G401.6 (cell line): ENCODE measurements around the gene PSMB11.

Source experiments
- FAIRE-seq: peaks from 2 replicates; lab custom pipeline; 2012; peaks lifted over from hg19 to GRCh38; lab: Jason Lieb, UNC

The PSMB11 gene

GRCh38 chr14:23043754-23044153, 1.7 kb downstream of the PSMB11 start:
- FAIRE-seq = no peak

GRCh38 chr14:23044840-23045239, 2.8 kb downstream of the PSMB11 start:
- FAIRE-seq = no peak

GRCh38 chr14:23045419-23046357, 3.7 kb downstream of the PSMB11 start:
- no peak for FAIRE-seq

- FAIRE-seq = no peak
These were observed 5.1 kb downstream of the PSMB11 start for GRCh38 chr14:23047034-23047634.

- no peak for FAIRE-seq
These were observed 6.0 kb downstream of the PSMB11 start for GRCh38 chr14:23047751-23048693.

- no peak for FAIRE-seq
These were observed 7.0 kb downstream of the PSMB11 start for GRCh38 chr14:23049011-23049410.

- FAIRE-seq = no peak
These were observed 9.4 kb downstream of the PSMB11 start for GRCh38 chr14:23051141-23052057.

GRCh38 chr14:23052182-23052623, 10.2 kb downstream of the PSMB11 start:
- FAIRE-seq = no peak

DNA sequence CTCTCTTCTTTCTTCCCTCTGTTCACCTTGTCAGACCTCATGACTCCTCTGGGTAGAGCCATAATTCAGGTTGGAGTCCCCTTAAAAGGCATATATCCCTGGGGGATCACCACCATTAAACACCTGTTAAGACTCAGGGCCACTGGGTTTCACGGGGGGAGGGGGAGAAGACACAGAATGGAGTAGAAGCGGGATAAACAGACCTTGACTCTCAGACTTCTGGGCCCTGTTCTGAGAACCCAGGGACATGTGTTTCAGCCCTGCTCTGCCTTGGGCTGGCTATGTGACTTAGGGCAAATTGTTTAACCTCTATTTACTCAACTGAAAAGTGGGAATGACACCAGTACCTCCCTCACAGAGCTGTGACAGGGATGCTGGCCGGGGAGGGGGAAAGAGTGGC, 10.7 kb downstream of the PSMB11 start:
- no peak for FAIRE-seq

GRCh38 chr14:23053426-23053825, 11.4 kb downstream of the PSMB11 start:
- FAIRE-seq = no peak

- FAIRE-seq = no peak
These were observed 12.2 kb downstream of the PSMB11 start for GRCh38 chr14:23054000-23054811.

DNA sequence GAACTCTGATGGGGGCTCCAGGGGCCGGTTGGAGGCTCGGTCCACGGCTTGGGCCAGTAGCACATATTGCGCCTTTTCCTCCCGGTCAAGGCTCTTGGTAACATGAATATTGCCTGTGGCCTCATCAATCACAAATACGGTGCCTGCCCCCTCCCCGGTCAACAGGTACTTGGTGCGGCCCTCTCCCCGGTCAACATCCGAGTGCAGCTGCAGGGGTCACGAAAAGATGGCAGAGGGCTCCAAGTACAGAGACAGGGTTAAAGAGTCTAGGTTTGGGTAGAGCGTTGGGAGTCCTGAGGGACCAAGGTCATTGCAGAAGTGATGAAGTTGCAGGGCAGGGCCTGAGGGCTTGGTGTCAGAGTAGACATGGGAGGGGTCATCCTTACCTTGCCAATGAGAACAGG, 13.1 kb downstream of the PSMB11 start:
- no peak for FAIRE-seq

GRCh38 chr14:23055621-23056144, 13.7 kb downstream of the PSMB11 start:
- no peak for FAIRE-seq

DNA sequence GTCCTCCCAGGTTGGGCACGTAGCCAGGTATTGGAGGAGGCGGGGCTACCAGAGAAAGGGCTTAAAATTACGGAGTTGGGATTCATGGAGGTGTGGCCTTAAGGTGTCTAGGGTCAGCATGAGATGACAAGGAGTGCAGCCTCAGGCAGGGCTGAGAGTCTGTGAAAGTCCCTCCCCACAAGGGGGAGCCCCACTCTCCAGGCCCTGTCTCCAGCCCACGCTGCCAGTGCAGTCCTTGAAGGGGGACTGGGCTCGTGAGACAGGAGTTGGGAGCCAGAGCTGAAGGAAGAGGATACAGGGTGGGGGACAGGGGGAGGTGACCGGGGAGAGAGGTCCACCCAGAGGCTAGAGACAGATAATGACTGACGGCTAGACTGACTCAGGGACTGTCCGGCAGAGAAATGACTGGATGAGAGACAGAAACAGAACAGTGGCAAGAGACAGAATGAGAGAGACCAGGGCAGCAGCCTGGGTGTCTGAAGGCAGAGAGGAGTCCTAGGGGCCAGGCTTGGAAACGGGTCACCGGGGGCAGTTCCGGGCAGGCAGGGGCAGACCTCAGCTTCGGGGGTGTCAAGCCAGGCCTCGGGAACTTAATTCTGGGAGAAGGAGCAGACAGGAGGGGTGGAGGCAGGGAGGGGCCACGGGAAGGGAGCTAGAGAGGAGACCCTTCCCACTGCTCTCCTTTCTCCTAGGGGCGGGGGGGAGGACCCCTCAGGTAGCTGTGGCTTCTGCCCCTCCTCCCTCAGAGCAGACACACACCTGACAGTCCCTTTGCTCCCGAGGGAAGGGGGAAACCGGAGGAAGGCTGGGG, 14.3 kb downstream of the PSMB11 start:
- FAIRE-seq = no peak

GRCh38 chr14:23056956-23057756, 15.1 kb downstream of the PSMB11 start, which contains the start of gene CDH24:
TSS of gene CDH24 (minus strand) at chr14:23057520. CDS start at chr14:23055733, 1,787 bp downstream.
- FAIRE-seq = no peak

- FAIRE-seq = peak; percentile 42
These were observed 16.0 kb downstream of the PSMB11 start for GRCh38 chr14:23057757-23058653.
